HG03521 (cell line): ENCODE data around the gene BUB3.

Experiments
- ATAC-seq: cut with Tn5 transposase; IDR thresholded peaks from one replicate; pipeline ENCODE4 v1.9.1; 2021; ENCODE audit warnings: mild to moderate bottlenecking, moderate library complexity; ENCODE audit not compliant: unreplicated experiment

BUB3 gene

GRCh38 chr10:123202506-123202905, 48.3 kb downstream of the BUB3 start:
- no peak for ATAC-seq

- no peak for ATAC-seq
Measured at GRCh38 chr10:123203393-123204126, 49.4 kb downstream of the BUB3 start.

- no peak for ATAC-seq
Measured at GRCh38 chr10:123204127-123204461, 49.9 kb downstream of the BUB3 start.

- no peak for ATAC-seq
Measured at GRCh38 chr10:123205041-123205440, 50.8 kb downstream of the BUB3 start.

- no peak for ATAC-seq
Measured at GRCh38 chr10:123212063-123212462, 57.9 kb downstream of the BUB3 start.

- no peak for ATAC-seq
Measured at GRCh38 chr10:123212640-123213039, 58.4 kb downstream of the BUB3 start.

- ATAC-seq: no peak
Measured at GRCh38 chr10:123213192-123213591, 59.0 kb downstream of the BUB3 start.
